ENCODE measurements around the gene SLC4A4.

Gene SLC4A4

GRCh38 chr4:71549516-71550160, 210.8 kb downstream of the SLC4A4 start:
- no peak for FAIRE-seq

- FAIRE-seq, result no peak
Measured at GRCh38 chr4:71550220-71551165, 211.7 kb downstream of the SLC4A4 start.

- no peak for FAIRE-seq
Measured at GRCh38 chr4:71553605-71554004, 214.8 kb downstream of the SLC4A4 start.

GRCh38 chr4:71554025-71554424, 215.2 kb downstream of the SLC4A4 start:
- no peak for FAIRE-seq

GRCh38 chr4:71558248-71558647, 219.4 kb downstream of the SLC4A4 start:
- no peak for FAIRE-seq

DNA sequence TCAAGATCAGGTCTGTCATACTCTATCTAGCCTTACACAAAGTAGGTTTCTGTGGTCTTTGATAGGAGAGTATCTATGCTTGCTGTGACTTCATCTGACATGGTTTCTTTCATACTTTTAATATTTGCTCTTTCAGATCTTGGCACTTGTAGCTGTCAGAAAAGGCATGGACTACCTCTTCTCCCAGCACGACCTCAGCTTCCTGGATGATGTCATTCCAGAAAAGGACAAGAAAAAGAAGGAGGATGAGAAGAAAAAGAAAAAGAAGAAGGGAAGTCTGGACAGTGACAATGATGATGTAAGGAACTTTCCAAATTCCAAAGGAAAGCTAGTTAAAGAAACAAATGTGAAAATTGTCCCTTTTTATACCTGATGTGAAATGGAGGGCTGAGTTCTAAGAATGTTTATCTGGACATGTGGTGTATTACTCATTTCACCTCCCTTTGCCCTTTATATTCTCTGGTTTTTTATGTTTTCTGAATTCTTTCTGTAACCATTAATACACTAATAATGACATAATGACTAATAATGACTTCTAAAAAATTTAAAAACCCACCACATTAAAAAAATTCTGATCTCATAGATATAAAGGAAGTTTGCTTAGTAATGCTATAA, 221.2 kb downstream of the SLC4A4 start:
- FAIRE-seq, result no peak

DNA sequence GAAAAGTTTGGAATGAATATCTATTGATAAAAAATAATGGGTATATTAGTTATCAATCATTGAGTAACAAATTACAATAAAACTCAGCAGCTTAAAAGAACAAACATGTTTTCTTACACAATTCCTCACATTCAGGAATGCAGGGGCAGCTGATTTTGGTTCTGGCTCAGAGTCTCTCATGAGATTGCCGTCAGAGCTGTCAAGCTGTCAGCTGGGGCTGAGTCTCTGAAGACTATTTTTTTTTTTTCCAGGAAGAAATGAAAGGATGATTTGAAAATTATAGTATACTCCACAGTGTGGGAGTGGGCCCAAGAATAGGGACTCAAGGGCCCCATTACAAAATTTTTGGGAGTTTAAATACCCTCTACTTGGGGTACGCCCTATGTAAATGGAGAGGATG, 226.0 kb downstream of the SLC4A4 start:
- no peak for FAIRE-seq

GRCh38 chr4:71566856-71567255, 228.0 kb downstream of the SLC4A4 start:
- no peak for FAIRE-seq

DNA sequence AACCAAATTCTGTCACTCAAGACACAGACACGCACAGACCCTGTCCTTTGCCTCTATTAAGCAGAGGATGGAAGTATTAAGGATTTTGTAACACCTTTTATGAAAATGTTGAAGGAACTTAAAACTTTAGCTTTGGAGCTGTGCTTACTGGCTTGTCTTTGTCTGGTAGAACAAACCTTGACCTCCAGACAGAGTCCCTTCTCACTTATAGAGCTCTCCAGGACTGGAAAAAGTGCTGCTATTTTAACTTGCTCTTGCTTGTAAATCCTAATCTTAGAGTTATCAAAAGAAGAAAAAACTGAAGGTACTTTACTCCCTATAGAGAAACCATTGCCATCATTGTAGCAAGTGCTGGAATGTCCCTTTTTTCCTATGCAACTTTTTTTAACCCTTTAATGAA, 229.3 kb downstream of the SLC4A4 start:
- FAIRE-seq, result no peak

GRCh38 chr4:71570492-71570891, 231.7 kb downstream of the SLC4A4 start:
- FAIRE-seq, result no peak

DNA sequence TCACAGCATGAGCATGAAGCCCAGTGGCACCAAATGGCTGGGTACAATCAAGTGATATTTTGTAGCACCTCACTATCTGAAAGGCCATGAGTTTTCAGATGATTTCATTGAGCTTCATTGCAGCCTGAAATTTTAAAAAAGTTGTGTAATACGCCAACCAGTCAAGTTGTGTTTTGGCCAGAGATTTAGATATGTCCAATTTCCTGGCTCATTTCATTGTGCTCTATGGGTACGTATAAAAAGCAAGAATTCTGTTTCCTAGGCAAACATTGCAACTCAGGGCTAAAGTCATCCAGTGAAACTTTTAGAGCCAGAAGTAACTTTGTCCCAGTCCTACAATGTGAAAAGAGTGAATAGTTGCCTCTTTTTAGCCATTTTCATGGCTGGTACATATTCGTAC, 232.5 kb downstream of the SLC4A4 start:
- no peak for FAIRE-seq

GRCh38 chr4:71583971-71584370, 245.2 kb downstream of the SLC4A4 start:
- no peak for FAIRE-seq

GRCh38 chr4:71584585-71584984, 245.8 kb downstream of the SLC4A4 start:
- no peak for FAIRE-seq

DNA sequence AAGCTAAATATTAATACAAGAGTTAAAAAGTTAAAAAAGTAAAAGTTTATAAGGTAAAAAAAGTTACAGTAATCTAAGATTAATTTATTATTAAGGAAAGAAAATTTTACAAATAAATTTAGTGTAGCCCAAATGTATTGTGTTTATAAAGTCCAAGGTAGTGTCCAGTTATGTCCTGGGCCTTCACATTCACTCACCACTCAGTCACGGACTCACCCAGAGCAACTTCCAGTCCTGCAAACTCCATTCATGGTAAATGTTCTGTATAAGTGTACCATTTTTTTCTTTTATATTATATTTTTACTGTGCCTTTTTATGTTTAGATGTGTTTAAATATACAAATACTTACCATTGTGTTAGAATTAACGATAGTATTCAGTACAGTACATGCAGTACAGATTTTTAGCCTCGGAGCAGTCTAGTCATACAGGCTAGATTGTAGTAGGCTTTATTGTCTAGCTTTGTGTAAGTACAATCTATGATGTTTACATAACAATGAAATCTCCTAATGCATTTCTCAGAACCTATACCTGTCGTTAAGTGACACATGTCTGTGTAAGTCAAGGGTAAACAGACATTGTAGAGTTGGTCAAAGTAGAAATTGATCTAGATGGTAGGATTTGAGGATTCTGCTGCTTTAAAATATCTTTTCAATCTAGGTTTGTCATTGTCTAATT, 247.4 kb downstream of the SLC4A4 start:
- no peak for FAIRE-seq

DNA sequence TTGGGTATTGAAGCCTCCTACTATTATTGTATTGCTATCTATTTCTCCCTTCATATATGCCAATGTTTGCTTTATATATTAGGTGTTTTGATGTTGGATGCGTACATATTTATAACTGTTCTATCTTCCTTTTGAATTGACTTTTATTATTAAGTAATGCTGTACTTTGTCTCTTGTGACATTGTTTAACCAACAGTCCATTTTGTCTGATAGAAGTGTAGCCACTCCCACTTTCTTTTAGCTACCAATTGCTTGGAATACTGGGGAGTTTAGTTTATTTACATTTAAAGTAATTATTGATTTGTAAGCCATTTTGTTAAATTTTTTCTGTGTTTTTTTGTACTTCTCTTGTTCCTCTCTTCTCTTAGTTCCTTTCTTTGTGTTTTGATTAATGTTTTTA, 249.2 kb downstream of the SLC4A4 start:
- no peak for FAIRE-seq

GRCh38 chr4:71592793-71593192, 254.0 kb downstream of the SLC4A4 start:
- FAIRE-seq, result no peak

DNA sequence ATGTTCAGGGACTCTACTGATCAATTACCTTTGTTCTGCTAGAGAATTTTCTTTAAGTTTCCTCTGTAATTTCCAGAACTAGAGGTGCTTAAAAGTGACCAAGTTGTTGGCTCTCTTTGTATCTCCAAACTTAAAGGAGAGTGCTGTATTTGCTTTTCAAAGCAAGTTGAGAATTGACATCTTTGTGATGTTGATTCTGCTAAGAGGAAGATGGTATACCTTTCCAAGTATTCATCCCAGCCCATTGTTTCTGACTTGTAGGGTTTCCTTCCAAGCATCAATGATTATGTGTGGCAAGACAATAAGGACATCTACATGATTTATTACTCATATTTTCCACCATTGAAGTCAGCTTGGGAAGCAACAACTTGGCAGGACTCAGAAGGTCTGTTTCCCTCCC, 254.5 kb downstream of the SLC4A4 start:
- FAIRE-seq, result no peak

GRCh38 chr4:71595576-71596108, 256.8 kb downstream of the SLC4A4 start:
- FAIRE-seq, result no peak

DNA sequence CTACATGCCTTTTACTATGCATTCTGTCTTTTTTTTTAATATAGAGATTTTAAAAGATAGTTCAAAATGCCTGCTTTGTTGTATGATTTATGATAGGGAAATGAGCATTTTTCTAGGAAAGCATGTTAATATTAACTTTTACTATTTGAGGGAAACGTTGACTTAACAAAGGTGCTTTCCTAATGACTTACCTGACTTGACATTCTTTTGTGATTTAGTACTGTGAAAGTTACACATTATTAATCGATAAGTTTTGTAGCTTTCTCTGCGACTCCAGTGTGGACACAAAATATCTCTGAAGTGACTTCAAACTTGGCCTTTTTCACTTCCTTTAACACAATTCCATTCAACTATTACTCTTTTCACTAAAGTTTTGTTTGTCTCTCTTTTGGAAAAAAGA, 260.8 kb downstream of the SLC4A4 start:
- FAIRE-seq, result no peak

GRCh38 chr4:71602289-71602900, 263.6 kb downstream of the SLC4A4 start:
- FAIRE-seq, result no peak

GRCh38 chr4:71604785-71605184, 266.0 kb downstream of the SLC4A4 start:
- no peak for FAIRE-seq

GRCh38 chr4:71607109-71607508, 268.3 kb downstream of the SLC4A4 start:
- no peak for FAIRE-seq
